Stimulated activated CD4-positive, alpha-beta T cell treated with anti-CD3 and anti-CD28 coated beads, Interleukin-15, amount 100 ng/mL, for 24 hours (primary cell): Measurements from ENCODE around the gene PDXDC1.
"Not testable (repeated sequence)": the region's sequence is repeated elsewhere in the genome, so short reads cannot be mapped to it uniquely, and the experiment has no call there.

Source experiments
- DNase-seq: peaks from one replicate; pipeline ENCODE4 v3.0.0-alpha.2; 2020

PDXDC1 gene

DNA sequence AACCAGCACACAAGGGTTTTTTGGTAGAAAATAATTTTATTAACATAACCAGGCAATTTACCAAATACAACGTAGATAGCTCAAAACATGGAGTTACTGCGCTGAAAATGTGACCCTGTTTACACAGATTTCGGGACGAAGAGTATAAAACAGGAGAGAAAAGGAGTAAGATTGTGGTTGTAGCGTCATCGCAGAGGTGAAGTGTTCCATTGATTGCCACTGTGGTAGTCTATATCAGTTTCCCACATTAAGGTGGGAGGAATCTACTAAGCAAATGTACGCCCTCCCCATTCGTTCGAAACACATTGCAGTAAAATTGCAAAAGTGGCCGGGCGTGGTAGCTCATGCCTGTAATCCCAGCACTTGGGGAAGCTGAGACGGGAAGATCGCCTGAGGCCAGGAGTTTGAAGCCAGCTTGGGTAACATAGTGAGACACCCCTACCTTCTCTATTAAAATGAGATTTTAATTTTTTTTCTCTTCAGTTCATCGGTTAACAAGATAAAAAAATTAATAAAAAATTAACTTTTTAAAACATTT, 972 bp upstream of the PDXDC1 start:
- not testable (repeated sequence) for DNase-seq

DNA sequence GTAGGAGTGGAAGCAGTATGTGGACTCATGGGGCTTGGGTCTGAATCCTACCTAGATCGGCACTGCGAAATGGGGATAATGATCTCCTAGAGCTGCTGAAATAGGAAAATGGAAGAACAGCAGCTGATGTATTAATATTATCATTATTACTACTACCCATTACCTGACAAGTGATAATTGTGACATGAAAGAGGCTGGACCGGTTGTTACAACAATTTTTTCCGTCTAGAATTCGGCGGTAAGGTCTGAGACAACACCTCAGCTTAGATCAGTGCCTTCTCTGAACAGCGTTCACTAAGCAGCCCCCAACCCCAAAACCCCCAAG, 533 bp upstream of the PDXDC1 start:
- not testable (repeated sequence) for DNase-seq

DNA sequence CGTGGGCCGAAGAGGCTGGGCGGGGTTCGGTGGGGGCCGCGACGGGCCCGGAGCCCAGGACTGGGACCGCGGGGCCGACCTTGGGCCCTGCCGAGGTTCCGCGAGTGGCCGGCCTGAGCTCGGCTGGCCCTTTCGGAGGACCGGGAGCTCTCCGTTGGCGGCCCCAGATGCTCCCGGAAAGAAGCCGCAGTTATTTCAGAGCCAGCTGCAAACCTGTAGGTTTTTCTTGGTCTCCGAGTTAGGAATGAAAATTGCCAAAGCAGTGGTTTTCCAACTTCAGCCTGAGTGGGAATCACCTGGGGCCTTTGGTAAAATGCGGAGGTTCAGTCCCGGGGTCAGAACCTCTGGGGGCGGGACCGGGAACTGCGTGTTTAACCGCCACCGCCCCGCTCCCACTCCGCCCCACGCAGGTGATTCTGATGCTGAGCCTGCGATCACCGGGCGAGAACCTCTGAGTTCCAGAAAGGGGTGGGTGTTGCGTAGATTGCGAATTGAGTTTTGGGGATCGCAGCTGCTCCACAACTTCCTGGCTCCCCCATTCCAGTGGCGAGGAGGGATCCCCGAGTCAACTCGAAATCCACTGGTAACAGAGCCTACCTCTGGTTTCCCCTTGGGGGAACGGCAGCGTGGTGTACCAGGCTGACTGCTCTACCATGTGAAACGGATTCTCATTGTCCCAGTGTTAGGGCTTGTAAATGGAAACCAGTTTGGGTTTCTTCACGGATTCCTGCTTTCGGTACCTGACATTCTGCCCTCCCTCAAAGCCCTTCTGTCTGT, 780 bp downstream of the PDXDC1 start:
- DNase-seq, result peak; percentile 73

DNA sequence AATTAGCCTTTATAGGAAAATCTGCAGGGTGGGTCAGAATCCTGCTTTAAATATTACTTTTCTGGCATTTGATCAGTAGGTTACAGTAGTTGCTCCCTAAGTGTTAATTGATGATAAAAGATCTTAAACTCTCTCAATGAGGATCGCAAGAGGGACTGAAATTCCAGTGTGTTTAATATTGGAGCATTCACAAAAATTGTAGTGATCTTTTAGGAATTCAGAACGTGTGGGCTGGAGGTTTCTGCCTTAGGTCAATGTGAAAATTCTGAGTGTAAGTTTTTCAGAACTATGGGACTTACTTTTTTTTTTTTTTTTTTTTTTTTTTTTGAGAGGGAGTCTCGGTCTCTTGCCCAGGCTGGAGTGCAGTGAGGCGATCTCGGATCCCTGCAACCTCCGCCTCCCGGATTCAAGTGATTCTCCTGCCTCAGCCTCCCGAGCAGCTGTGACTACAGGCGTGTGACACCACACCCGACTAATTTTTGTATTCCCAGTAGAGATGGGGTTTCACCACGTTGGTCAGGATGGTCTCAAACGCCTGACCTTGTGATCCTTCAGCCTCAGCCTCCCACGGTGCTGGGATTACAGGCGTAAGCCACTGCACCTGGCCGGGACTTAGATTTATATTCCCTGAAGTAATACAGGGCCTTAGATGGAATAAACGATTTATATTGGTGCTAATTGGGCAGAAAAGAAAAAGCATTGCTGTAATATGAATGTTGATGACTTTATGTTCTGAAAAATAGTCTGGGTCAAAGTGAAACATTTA, 2.3 kb downstream of the PDXDC1 start:
- not testable (repeated sequence) for DNase-seq

DNA sequence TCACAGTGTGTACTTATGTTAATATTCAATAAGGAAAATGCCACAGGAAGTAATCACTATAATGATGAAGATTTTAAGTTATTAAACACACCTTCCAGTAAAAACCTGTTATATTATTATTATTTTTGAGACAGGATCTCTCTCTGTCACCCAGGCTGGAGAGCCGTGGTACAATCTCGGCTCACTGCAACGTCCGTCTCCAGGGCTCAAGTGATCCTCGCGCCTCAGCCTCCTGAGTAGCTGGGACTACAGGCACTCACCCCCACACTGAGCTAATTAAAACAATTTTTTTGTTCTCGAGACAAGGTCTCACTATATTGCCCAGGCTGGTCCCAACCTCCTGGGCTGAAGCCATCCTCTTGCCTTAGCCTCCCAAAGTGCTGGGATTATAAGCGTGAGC, 3.5 kb downstream of the PDXDC1 start:
- not testable (repeated sequence) for DNase-seq

DNA sequence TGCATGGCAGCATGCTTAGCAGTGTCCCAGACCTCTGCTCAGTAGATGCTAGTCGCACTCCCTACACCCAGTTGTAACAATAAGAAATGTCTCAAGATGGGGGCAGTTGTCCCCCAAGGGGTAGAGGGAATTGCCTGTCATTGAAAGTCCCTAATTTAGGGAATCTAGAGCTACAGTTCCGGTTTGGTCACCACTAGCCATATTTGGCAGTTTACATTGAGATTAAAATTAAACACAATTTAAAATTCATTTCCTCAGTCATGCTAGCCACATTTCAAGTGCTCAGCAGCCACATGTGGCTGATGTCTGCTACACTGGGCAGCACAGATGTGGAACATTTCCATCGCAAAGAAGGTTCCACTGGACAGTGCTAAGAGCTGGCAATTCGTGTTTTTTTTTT, 4.1 kb downstream of the PDXDC1 start:
- not testable (repeated sequence) for DNase-seq

DNA sequence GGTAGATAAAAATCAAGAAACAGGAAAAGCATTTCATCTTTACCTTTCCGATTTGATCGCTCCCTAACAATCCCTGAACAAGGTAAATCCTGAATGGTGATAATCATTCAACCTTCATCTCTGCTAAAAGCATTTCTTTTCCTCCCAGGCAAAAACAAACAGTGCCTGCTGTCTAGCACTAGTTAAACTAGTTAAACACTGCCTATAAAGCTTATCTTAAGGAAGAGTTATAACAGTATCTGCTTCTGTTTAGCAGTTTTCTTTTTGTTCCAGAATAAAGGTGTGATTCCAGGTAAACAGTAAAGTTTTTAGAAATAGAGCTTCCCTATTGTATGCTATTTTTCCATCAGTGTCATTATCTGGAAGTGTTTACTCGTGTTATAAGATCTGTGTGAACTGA, 6.4 kb downstream of the PDXDC1 start:
- not testable (repeated sequence) for DNase-seq

DNA sequence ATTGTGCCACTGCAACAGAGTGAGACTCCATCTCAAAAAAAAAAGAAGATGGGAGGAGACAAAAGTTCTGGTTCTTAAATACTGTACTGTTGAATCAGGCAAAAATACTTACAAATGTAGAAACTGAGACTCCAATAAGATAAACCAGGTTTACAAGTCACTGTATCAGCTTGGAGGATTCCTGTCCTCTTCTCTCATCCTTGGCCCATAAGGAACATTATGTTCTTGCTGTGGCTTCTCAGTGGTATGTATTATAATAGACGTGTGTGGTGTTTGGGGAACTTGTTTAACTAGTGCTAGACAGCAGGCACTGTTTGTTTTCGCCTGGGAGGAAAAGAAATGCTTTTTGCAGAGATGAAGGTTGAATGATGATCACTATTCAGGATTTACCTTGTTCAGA, 7.7 kb downstream of the PDXDC1 start:
- DNase-seq, result not testable (repeated sequence)

DNA sequence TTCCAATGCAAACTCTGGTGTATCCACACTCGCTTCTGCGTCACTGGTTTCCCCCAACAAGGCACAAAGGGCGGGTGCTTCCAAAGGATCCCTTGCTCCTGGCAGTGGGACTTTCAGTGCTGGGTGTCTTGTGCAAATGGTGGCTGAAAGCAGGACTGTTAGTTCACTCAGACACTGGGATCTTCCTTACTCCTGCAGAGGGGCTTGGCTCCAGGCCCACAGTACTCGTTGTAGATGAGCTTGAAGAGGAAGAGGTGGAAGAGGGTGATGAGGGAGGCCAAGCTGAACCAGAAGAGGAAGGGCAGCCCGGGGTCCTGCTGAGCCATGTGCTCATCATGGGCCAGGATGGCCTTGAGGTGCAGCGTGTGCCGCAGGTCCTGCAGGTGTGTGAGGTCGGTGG, 13.3 kb downstream of the PDXDC1 start:
- not testable (repeated sequence) for DNase-seq

DNA sequence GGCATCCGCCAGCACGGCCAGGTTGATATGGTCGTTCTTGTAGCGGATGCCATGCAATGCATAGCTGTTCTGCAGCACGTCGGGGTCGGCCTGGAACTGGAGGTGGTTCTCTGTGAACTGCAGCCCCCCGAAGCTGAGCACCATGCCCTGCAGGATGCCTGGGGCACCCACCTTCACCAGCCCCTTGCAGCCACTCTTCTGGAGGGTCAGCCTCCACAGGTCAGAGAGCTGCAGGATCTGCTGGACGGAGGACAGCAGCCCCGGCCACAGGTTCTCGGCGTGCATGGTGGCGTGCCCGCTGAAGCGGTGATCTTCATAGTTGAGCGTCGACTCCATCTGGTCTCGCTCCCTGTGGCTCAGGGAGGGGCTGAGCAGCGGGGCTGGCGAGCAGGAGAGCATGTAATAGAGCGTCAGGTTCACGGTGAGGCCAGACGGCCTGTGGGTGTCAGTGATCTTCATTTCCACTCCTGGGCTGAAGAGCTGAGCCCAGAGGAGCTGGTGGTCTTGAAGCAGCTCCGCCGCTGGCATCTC, 13.9 kb downstream of the PDXDC1 start:
- DNase-seq, result not testable (repeated sequence)

DNA sequence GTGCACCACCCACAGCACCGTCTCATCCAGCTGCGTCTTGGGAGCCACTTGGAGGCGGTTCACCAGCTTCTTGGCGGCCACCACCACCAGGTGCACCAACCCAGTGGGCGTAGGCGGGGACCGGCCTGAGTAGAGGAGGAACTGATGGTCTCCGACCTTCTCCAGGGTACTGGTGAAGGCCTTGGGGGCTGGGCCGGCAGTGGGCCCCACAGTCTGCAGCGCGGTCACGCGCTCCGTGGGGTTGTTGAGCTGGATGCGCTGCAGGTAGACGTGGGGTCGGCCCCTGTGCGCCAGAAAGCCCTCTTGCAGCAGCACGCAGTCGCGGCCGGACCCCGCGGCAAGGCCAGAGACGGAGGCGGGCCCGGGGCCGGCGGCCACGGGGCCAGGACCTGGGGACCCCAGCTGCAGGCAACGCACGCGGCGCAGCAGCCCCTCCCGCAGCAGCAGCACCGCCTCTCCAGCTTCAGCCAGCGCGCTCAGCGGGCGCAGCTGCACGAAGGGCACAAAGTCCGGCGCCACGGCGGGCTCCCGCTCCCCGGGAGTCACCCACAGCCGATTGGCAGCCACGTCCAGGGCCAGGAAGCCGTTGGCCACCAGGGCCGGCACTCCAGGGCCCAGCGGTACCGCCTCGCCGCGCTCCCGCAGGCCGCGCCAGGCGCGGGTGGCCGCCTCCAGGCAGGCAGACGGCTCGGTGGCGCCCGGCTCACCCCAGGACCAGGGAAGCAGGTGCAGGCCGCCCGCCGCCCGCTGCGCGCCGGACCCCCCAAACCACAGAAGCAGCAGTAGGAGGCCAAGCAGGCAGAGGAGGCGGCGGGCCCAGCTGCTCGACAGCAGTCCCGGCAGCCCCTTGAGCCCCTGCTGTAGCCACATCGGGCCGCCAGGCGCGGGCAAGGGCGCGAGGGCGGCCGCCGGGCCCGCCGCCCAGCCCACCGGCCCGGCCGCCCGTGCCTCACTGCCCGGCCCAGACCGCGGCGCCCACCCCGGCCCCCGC, 14.8 kb downstream of the PDXDC1 start:
- DNase-seq, result not testable (repeated sequence)

DNA sequence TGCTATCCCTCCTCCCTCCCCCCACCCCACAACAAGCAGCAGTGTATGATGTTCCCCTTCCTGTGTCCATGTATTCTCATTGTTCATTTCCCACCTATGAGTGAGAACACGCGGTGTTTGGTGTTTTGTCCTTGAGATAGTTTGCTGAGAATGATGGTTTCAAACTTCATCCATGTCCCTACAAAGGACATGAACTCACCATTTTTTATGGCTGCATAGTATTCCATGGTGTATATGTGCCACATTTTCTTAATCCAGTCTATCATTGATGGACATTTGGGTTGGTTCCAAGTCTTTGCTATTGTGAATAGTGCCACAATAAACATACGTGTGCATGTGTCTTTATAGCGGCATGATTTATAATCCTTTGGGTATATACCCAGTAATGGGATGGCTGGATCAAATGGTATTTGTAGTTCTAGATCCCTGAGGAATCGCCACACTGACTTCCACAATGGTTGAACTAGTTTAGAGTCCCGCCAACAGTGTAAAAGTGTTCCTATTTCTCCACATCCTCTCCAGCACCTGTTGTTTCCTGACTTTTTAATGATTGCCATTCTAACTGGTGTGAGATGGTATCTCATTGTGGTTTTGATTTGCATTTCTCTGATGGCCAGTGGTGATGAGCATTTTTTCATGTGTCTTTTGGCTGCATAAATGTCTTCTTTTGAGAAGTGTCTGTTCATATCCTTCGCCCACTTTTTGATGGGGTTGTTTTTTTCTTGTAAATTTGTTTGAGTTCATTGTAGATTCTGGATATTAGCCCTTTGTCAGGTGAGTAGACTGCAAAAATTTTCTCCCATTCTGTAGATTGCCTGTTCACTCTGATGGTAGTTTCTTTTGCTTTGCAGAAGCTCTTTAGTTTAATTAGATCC, 18.7 kb downstream of the PDXDC1 start:
- not testable (repeated sequence) for DNase-seq

DNA sequence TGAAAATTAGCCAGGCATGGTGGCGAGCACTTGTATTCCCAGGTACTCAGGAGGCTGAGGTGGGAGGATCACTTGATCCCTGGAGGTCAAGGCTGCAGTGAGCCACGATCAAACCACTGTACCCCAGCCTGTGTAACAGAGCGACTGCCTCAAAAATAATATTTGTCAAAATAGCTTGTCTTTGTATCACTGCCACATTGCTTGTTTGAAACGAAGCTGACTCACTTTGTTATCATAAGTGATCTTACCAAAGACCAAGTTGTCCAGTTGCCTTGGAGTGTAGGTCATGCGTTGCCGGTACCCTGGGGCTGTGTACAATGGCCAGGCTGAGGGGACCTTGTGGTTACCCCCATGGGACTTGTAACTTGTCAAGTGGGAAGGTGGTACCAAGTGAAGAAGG, 21.9 kb downstream of the PDXDC1 start:
- not testable (repeated sequence) for DNase-seq

DNA sequence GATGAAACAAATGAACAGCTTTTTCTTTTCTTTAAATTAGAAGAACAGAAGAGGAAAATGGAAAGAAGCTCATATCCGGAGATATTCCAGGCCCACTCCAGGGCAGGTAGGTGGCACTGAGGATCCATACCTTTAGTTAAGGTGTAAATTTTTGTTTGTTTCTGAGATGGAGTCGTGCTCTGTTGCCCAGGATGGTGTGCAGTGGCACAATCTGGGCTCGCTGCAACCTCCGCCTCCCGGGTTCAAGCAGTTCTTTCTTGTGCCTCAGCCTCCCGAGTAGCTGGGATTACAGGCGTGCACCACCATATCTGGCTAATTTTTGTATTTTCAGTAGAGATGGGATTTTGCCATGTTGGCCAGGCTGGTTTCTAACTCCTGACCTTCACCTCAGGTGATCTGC, 23.5 kb downstream of the PDXDC1 start:
- not testable (repeated sequence) for DNase-seq

DNA sequence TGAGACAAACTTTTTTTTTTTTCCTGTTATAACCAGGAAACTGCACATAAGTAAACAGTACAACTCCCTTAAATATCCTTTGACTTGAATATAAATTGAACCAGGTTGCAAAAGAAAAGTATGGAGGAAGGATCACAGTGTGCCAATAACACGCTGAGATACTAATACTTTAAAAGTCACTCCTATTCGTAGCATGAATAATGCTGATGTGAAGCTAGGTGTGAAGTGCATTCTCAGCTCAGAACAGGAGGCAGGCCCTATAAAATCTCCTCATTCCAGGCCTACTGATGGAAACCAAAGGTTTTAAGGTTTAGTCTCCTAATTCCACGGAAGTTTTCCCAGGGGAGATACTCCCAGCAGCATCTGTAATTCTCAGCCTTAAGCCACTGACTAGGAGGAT, 25.0 kb downstream of the PDXDC1 start:
- not testable (repeated sequence) for DNase-seq

DNA sequence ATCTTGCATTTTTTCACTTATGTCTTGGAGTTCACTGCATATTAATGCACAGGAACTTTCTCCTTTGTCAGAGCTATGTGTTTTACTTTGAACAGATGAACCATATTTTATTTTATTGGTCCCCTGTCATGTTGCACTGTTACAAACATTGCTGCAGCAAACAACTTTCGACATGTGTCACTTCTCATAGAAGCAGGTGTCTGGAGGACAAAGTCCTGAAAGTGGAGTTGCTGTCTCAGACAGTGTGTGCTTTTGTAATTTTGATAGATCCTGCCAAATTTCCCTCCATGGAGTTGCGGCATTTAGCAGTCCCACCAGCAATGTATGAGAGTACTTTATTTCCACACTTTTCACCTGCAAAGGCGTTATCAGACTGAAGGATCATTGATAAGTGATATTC, 27.6 kb downstream of the PDXDC1 start:
- not testable (repeated sequence) for DNase-seq

DNA sequence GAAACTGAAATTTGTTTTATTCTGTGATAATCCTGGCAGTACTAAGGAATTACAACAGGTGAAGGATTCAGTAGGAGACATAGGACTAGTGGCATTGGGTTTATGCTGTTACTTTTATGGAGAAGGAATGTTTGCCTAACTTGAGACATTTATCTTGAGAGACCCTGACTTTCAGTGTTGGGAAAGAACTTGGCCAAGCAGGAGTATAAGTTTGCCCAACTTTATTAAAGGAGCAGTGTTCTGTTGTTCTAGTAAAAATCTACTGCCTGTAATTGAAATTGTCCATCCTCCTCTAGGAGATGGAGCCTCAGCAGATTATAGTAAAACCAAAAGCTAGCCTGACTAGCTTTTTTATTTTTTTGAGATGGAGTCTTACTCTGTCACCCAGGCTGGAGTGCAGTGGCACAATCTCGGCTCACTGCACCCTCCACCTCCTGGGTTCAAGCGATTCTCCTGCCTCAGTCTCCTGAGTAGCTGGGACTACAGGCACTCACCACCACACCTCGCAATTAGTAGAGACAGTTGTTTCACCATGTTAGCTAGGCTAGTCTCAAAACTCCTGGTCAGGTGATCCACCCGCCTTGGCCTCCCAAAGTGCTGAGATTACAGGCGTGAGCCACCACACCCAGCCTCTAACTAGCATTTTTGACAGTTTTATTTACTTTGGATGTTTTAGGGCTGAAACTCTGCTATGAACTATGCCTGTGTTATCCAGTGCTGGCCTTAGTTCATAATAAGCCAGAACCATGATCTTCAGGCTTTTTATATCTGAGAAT, 30.7 kb downstream of the PDXDC1 start:
- not testable (repeated sequence) for DNase-seq

DNA sequence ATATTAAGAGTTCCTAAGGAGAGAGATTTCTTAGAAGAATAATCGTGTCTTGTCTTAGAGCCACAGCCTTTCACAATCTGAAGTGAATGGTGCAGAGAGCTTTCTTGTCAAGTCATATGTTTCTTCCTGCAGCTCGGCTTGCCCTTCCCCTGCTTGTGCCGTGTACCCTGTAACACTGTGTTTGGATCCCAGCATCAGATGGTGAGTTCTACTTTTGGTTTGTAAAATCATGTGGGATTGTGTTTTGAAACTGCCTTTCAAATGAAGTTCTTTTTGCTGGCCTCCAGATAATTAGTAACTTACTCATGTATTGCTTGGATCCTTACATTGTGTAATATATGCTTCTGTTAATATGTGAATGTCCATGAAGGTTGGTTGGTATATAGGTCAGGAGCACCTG, 33.8 kb downstream of the PDXDC1 start:
- not testable (repeated sequence) for DNase-seq

DNA sequence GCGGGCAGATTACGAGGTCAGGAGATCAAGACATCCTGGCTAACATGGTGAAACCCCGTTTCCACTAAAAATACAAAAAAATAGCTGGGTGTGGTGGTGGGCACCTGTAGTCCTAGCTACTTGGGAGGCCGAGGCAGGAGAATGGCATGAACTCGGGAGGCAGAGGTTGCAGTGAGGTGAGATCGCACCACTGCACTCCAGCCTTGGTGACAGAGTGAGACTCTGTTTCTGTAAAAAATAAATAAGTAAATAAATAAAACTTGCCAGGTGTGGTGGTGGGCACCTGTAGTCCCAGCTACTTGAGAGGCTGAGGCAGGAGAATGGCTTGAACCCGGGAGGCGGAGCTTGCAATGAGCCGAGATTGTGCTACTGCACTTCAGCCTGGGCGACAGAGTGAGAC, 38.1 kb downstream of the PDXDC1 start:
- not testable (repeated sequence) for DNase-seq

DNA sequence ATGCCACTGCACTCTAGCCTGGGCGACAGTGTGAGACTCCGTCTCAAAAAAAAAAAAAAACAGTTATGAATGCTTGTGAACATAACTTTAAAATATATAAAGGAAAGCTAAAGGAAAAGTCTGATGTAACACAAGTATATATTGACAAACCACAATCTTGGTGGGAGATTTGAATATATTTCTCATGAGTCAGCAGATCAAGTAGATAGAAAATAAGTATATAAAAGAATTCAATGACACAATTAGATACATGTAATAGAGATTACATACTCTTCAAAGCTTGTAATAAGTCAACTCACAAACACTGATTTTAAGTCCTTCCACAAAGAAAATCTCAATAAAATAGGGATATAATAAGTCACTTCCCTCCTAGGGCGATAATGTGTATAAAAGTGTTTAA, 40.8 kb downstream of the PDXDC1 start:
- DNase-seq, result not testable (repeated sequence)

DNA sequence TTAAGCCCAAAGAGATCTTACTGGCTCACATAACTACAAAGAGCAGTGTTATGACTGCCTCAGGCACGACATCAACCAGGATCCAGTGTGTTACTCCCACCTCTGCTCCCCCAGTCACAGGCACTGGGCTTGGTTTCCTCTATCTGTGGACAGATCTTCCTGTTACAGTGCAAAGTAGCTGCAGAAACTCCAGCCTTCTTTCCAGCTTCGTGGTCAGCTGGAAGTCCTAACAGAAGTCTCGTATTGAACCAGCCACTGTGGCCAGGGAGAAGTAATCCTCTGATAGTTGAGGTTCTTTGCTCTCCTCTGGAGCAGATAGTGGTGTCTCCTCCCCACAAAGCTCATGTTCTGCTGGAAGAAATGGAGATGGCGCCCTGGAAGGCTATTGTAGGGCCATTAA, 41.5 kb downstream of the PDXDC1 start:
- not testable (repeated sequence) for DNase-seq
